Right ventricle myocardium superior (tissue), 1 donor: ENCODE results near the gene RAB3GAP1. TPM values are rescaled to one million over a fixed set of nuclear protein-coding genes. Genes with fewer than 3 reads are reported as not detected.
"Not testable (repeated sequence)": the region's sequence is repeated elsewhere in the genome, so short reads cannot be mapped to it uniquely, and the experiment has no call there.

Experiments used
- ATAC-seq: fragments of 200-7000 bp; cut with Tn5 transposase; one replicate; pipeline ENCODE4 v1.9.1; 2020; ENCODE audit warnings: mild to moderate bottlenecking; ENCODE audit not compliant: poor library complexity
- DNase-seq: peaks from one replicate; pipeline ENCODE4 v3.0.0-alpha.2; 2020
- intact Hi-C: fragments of 100-400 bp; cut with DNase I; formaldehyde crosslinking; loops from one replicate; pipeline ENCODE4 v1.11.2; 2022
- total RNA-seq: library from RNA; stranded (reverse); fragmentation: NEBNext Ultra II Directional; extraction: Animal tissue kit (Norgen Biotek cat#: 25700); gene quantifications from one replicate; pipeline ENCODE4 v1.2.1, GENCODE V29; 2021
- donor health status: DM: no; HTN: yes; CAD: no; lungs with severe emphysema.

RAB3GAP1 gene
- total RNA-seq, 1 donor from 2014 or later: 47.4 TPM

DNA sequence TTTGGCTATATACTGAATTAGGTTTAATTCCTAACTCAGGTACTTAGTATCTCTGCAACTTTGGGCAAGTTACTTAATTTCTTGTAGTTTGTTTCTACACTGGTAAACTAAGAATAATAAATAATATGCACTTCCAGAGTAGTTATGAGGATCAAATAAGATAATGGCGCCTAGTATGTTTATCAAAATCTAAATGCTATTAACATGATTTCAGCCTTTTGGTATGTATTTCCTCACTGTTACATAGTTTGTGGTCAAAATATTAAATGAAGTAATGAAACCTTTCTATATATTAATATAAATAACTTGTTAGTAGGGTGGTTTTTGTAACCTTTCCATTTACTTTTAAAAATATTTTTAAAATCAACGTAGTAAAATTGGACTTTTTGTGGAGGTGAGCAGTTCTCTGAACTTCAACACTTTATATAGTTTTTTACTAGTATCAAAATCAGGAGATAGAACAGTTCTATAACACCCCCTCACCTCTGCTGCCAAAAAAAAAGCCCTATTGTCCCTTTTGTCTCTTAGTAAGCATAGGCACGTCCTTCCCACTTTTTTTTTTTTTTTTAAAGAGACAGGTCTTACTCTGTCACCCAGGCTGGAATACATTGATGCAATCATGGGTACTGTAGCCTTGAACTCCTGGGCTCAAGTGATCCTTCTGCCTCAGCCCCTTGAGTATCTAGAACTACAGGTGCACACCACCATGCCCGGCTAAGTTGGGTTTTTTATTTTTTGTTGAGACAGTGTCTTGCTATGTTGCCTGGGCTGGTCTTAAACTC is 44.8 kb downstream of the RAB3GAP1 start:
- intact Hi-C loops: no loop called here
- ATAC-seq: no peak
- no peak for DNase-seq

DNA sequence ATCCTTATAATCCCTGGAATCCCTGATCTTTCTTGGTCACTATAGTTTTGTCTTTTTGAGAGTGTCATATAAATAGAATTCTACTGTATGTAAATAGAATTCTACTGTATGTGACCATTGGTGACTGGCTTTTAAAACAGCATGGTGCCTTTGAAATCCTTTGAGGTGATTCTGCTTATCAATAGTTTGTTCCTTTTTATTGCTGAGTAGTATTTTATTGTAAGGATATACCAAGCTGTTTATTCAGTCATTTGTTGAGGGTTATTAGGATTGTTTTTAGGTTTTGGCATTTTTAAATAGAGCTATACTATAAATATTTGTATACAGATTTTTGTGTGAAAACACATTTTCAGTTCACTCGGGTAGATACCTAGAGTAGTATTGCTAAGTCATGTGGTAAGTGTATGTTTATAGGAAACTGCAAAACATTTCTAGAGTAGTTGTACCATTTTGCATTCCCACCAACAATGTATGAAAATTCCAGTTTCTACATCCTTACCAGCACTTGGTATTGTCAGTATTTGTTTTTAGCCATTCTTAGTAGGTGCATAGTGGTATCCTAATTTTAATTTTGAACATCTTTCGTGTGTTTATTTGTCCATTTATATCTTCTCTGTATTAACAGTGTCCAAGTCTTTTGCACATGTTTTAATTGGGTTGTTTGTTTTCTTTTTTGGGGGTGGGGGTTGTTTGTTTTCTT is 45.6 kb downstream of the RAB3GAP1 start:
- ATAC-seq: no peak
- no peak for DNase-seq
- intact Hi-C loops: no loop called here

DNA sequence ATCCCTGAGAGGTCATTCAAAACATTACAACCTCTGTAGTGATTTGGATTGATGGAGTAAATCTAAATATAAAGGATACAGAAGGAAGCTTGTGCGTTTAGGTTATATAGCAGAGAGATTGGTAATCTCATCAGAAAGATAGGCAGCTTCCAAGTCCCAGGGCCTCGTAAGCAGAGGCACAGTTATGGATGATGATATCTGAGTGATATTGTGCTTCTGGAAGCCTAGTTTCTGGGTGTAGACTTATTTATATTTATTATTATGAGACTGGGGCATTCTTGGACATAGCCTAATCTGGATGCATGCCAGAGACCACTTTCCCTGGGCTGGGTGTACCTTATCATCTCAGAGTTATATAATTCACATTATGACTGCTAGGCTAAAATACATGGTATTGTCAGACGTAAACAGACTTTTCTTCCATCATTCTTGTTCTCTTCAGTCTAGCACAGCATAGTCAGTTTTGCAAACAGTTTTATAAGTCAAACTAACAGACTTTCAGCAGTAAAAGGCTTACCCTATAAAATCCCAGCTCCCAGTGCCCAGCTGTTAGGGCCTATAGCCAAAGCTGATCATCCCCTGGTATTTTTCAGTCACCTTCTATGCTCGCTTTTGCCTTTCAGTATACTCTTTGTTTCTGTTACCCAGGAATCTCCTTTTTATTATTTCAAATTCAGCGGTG is 47.9 kb downstream of the RAB3GAP1 start:
- intact Hi-C loops: no loop called here
- peak; percentile 43 for ATAC-seq
- no peak for DNase-seq

DNA sequence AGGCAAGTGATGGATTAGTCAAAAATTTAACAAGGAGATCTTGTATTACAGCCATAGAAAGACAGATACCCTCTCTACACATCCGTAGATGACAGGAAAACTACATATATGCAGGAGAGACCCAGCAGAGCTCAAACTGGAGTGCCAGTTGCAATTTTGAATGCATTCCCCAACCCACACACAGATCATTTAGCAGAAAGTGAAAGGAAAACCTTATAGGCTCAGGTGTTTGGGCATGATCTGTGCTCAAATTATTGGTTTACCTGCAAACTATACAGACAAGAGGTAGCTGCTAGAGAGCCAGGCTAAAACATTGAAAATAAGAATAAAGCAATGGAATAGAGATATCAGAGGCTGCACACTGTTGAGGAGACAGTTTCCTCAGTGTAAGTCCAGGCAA is 51.8 kb downstream of the RAB3GAP1 start:
- ATAC-seq (no peak), DNase-seq (no peak)
- intact Hi-C loops: no loop called here

DNA sequence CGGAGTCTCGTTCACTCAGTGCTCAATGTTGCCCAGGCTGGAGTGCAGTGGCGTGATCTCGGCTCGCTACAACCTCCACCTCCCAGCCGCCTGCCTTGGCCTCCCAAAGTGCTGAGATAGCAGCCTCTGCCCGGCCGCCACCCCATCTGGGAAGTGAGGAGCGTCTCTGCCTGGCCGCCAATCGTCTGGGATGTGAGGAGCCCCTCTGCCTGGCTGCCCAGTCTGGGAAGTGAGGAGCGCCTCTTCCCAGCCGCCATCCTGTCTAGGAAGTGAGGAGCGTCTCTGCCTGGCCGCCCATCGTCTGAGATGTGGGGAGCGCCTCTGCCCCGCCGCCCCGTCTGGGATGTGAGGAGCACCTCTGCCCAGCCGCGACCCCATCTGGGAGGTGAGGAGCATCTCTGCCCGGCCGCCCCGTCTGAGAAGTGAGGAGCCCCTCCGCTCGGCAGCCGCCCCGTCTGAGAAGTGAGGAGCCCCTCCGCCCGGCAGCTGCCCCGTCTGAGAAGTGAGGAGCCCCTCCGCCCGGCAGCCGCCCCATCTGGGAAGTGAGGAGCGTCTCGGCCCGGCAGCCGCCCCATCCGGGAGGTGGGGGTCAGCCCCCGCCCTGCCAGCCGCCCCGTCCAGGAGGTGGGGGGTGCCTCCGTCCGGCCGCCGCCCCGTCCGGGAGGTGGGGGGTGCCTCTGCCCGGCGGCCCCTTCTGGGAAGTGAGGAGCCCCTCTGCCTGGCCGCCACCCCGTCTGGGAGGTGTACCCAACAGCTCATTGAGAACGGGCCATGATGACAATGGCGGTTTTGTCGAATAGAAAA is 53.6 kb downstream of the RAB3GAP1 start:
- DNase-seq, ATAC-seq: not testable (repeated sequence)

DNA sequence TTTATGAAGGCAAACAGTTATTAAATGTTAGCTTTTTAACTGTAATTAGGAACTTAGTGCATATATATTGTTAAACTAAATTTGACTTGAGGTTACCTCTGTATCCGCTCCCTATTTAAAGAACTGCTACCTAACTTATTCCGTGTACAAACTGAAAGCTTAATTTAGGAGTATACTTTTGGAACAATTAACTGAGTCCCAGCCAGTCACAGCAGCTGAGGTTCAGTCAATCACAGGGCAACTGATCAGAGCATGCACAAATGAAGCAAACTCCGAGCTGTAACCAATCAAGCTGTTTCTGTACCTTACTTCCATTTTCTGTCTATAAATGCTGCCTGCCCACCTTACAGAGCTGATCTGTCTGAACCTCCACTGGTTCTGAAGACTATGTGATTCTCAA is 61.2 kb downstream of the RAB3GAP1 start:
- DNase-seq (no peak), ATAC-seq (no peak)
- intact Hi-C loops: no loop called here

More for the DNA sequence above, 53.6 kb downstream of the RAB3GAP1 start:
- intact Hi-C loops: not testable (repeated sequence)

DNA sequence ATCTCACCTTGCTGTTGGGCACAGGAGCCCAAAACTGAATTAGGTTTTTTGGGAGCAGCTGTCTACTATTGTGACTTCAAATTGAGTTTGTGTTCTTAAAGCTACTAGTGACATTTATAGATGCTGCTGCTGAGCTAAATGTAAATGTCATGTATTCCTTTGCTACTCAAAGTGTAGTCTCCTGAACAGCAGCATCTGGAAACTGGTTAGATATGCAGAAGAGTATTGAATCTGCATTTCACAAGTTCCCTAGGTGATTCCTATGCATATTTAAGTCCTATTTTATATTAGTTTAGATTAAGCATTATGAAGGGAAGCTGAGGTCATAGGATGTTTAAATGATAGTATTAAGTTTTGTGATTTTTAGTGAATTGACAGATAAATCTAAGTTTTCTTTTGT is 67.5 kb downstream of the RAB3GAP1 start:
- DNase-seq (no peak), ATAC-seq (no peak)
- intact Hi-C loops: no loop called here

DNA sequence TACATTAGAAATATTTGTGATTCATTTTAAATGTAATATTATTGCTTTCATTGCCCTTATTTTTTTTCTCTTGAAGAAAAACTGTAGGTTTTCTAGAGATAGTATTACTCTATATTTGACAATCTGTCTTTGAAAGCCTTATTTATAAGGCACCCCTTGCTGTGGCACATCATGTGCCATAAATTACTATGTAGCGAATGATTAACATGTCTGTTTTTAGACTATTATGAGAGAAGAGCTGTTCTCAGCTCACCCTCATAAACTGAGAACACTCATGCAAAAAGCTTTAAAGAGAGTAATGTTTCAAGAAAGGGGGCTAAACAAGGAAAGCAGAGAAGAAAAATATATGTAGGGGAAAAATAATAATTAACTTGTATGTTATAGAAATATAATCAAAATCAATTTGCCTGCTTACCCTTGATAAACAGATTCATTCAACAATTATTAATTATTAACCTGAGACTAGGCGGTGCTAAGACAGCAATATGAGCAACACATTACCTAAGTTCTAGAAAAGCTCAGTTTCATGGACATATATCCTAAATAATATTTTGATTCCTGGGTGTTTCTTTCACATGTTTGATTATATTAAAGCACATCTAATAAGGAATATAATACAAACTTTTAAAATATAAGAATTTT is 69.0 kb downstream of the RAB3GAP1 start:
- DNase-seq: no peak
- no peak for ATAC-seq
- intact Hi-C loops: no loop called here

DNA sequence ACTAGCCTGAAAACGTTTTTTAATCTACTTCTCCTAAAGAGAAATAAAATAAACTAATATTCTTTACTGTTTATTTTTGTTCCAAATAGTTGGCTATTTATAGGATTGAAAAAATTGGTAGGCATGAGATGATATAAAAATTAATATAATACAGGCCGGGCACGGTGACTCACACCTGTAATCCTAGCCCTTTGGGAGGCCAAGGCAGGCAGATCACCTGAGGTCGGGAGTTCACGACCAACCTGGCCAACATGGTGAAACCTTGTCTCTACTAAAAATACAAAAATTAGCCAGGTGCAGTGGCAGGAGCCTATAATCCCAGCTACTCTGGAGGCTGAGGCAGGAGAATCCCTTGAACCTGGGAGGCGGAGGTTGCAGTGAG is 69.6 kb downstream of the RAB3GAP1 start:
- DNase-seq, ATAC-seq: not testable (repeated sequence)

DNA sequence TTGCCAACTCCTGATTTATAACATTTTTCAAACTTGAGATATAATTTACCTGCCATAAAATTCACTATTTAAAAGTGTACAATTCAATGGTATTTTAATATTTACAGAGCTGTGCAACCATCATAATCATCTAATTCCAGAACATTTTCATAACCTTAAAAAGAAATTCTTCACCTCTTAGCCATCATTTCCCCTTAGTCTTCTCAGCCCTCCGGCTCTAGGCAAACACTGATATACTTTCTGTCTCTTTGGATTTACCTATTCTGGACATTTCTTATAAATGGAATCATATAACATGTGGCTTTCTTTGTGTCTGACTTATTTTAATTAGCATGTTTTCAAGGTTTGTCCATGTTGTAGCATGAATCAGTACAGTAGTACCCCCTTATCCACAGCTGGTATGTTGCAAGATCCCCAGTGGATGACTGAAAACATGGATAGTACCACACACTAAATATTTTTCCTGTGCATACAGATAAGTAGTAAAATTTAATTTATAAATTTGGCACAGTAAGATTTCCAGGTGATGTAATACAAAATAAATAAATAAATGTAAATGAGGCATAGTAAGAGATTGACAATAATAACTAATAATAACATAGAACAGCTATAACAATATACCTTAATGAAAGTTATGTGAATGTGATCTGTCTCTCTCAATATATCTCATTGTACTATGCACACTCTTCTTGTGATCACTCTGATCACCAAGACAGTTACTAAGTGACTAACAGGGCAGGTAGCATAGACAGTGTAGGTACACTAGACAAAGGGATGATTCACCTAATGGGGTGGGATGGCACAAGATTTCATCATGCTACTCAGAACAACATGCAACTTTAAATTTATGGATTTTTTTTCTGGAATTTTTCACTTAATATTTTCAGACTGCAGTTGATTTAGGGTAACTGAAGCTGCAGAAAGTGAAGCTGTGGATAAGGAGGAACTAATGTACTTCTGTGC is 73.1 kb downstream of the RAB3GAP1 start:
- DNase-seq (no peak), ATAC-seq (no peak)
- intact Hi-C loops: no loop called here

More for the DNA sequence above, 69.6 kb downstream of the RAB3GAP1 start:
- intact Hi-C loops: not testable (repeated sequence)

DNA sequence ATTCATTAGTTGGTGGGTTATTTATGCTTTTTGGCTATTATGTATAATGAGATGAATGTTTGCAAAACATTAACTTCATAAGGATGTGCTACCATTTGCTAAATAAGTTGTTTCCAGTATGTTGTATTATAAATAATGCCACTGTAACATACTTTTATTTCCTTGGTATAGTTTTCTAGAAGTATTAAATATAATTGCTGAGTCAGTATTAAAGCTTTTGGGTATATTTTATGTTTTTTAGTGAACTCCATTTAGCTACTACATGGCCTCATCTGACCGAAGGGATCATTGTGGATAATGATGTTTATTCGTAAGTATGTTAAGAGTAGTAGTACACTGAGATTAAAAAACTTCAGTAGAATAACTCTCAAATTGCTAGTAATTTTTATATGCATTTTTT is 73.8 kb downstream of the RAB3GAP1 start:
- intact Hi-C loops: no loop called here
- no peak for ATAC-seq
- no peak for DNase-seq

DNA sequence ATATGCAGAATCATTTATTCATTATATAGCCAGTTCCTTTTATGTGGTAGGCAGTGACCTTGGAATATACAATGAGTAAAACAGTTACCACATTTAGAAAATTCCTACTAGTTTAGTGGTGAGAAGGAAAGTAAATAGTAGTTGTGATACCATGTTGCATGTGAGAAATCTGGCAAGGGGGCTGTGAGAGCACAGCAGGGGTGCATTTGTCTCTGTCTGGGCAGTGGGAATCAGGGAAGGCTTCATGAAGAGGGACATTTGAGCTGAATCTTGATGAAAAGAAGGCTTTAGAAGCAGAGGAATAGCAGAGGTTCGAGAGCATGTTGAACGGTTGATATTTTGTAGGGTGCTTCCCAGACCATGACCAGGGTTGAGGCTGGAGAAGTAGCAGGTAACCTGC is 78.7 kb downstream of the RAB3GAP1 start:
- no peak for DNase-seq
- intact Hi-C loops: no loop called here
- ATAC-seq: no peak

DNA sequence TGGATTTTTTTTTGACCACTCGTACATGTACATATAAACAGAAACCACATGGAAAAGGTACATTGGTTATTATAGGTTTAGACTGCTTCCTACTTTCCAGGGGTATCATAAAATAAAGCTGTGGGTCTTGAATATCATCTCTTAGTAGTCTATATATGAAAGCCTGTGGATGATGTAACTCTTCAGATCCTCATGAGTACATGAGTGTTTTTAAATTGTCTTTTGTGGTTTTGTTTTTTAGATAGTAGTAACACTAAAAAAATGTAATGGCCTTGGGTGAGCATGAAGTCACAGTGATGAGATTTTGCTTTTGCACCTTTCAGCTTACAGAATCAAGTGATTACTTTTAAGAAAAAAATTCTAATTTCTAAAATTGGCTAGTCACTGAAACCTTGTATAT is 80.2 kb downstream of the RAB3GAP1 start:
- no peak for DNase-seq
- intact Hi-C loops: no loop called here
- no peak for ATAC-seq

DNA sequence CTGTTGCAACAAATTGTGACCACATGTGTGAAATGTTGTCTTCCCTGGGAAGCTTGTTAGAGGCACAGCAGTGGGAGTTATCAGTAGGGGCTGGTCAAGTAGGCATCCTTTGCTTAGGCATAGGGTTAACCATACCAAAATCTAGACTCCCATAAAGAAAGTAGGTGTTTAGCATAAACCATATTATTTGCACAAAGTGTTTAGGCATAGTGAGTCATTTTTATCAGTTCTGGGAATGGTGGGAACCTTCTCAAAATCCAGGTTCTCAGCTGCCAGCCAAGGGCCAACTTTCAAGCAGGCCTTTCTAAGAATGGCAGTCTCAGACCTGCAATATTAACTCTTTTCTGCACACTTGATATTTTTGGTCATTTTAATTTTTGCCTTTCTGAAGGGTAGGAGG is 88.5 kb downstream of the RAB3GAP1 start:
- DNase-seq (no peak), ATAC-seq (no peak)
- intact Hi-C loops: no loop called here

DNA sequence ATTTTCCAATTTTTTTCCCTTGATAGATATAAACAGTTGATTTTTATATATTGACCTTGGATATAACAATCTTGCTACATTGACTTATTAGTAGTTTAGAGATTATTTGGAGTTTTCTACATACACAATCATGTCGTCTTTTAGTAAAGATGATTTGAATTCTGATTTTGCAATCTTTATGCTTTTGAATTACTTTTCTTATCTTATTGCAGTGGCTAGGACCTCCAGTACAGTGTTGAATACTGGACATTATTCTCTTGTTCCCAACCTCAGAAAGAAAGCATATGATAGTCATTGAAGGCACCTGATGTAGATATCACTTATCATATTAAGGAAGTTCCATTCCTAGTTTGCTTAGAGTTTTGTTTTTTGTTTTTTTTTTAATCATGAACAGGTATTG is 90.2 kb downstream of the RAB3GAP1 start:
- no peak for ATAC-seq
- intact Hi-C loops: no loop called here

DNA sequence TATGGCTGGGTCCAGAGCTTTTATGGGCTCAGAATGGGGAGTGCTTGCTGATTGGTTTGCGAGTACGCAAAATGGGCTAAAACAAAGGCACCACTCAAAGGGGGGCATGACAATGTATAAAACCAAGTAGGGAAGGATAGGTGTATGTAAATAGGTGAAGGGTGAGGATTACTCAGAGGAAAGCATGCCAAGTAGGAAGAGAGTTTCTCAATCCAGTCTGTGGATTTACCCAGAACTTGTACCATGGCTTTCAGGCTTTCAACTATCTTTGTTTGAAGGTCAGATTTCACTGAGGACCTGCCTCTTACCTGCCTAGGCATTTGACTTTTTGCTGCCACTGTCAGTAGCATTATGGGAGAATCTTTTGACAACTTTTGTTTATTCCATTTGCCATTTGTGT is 92.3 kb downstream of the RAB3GAP1 start:
- intact Hi-C loops: no loop called here
- DNase-seq (no peak), ATAC-seq (no peak)

More for the DNA sequence above, 90.2 kb downstream of the RAB3GAP1 start:
- no peak for DNase-seq

DNA sequence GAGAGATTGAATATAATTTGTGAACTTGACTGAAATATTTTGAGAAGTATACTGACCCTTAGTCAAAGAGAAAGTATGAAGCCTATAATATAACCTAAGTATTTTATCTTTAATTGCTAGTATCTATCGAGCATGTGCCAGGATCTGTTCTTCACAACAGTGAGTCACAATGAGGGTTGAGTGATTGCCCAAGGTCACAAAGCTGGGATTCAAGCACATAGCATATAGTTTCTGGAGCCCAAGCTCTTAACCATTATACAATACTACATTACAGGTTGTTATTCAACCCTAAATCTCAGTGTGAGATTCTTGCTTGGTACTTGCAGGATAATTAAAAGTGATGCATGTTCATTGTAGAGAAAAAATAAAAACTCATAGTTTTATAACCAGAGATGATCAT is 97.2 kb downstream of the RAB3GAP1 start:
- intact Hi-C loops: no loop called here
- ATAC-seq: peak; percentile 76
- no peak for DNase-seq
